Keratinocyte (primary cell): ENCODE data around the gene MED15. TPM values are rescaled to one million over a fixed set of nuclear protein-coding genes. Genes with fewer than 3 reads are reported as not detected.

Experiments used
- DNase-seq: peaks from one replicate; pipeline ENCODE4 v3.0.0-alpha.2; 2011; ENCODE audit warnings: low read depth, missing footprints, low spot score
- FAIRE-seq: peaks from 2 replicates; lab custom pipeline; 2011; peaks lifted over from hg19 to GRCh38; lab: Jason Lieb, UNC
- H2AFZ ChIP-seq: 2 replicates; pipeline ENCODE4 v1.6.0; 2012; ENCODE audit warnings: low read length, control low read depth, inconsistent platforms; ENCODE audit not compliant: control insufficient read depth
- H3K27ac ChIP-seq: 2 replicates; pipeline ENCODE4 v1.5.1; 2011; ENCODE audit warnings: low read length; ENCODE audit not compliant: control insufficient read depth, insufficient read depth
- H3K27me3 ChIP-seq: 3 replicates; pipeline ENCODE4 v1.6.0; 2011; ENCODE audit warnings: low read length; ENCODE audit not compliant: control insufficient read depth, insufficient read depth; ENCODE audit errors: extremely low read depth
- H3K36me3 ChIP-seq, 2 experiments: 2 replicates in 1 of 2; 3 replicates in 1 of 2; pipeline ENCODE4 v1.5.1; 2011; ENCODE audit warnings: low read length in 2 of 2, mild to moderate bottlenecking in 1 of 2; ENCODE audit not compliant: control insufficient read depth in 2 of 2, insufficient read depth in 2 of 2; ENCODE audit errors: extremely low read depth in 1 of 2
- H3K4me1 ChIP-seq: 3 replicates; pipeline ENCODE4 v1.5.1; 2011; ENCODE audit warnings: low read length; ENCODE audit not compliant: control insufficient read depth, insufficient read depth; ENCODE audit errors: extremely low read depth
- H3K4me2 ChIP-seq: 3 replicates; pipeline ENCODE4 v1.6.0; 2011; ENCODE audit warnings: low read depth, low read length; ENCODE audit not compliant: control insufficient read depth, insufficient read depth; ENCODE audit errors: extremely low read depth
- H3K4me3 ChIP-seq, 3 experiments: fragments of 200-600 bp in 1 of 3; sonication (generic) in 1 of 3; 2 replicates in 2 of 3; 3 replicates in 1 of 3; pipeline ENCODE4 v1.5.1; 2011 to 2016; ENCODE audit warnings: low read length in 3 of 3, mild to moderate bottlenecking in 3 of 3, control low read depth in 2 of 3, inconsistent platforms in 1 of 3, low read depth in 1 of 3, mixed read lengths in 1 of 3, mixed run types in 1 of 3, moderate library complexity in 1 of 3; ENCODE audit not compliant: control insufficient read depth in 2 of 3, insufficient read depth in 2 of 3; ENCODE audit errors: extremely low read depth in 1 of 3
- H3K79me2 ChIP-seq: 2 replicates; pipeline ENCODE4 v1.6.0; 2012; ENCODE audit warnings: low read length; ENCODE audit not compliant: control insufficient read depth, insufficient read depth
- H3K9ac ChIP-seq: 3 replicates; pipeline ENCODE4 v1.6.0; 2011; ENCODE audit warnings: low read length; ENCODE audit not compliant: control insufficient read depth, insufficient read depth; ENCODE audit errors: extremely low read depth
- H3K9me1 ChIP-seq: 3 replicates; pipeline ENCODE4 v1.6.0; 2011; ENCODE audit warnings: low read length; ENCODE audit not compliant: control insufficient read depth, insufficient read depth; ENCODE audit errors: extremely low read depth
- H3K9me3 ChIP-seq: 2 replicates; pipeline ENCODE4 v1.5.1; 2012; ENCODE audit warnings: low read depth, low read length; ENCODE audit not compliant: control insufficient read depth
- H4K20me1 ChIP-seq: 3 replicates; pipeline ENCODE4 v1.6.0; 2011; ENCODE audit warnings: low read length; ENCODE audit not compliant: control insufficient read depth, insufficient read depth; ENCODE audit errors: extremely low read depth
- CTCF ChIP-seq, 3 experiments: IDR thresholded peaks in 1 of 3; conservative IDR thresholded peaks in 1 of 3; optimal IDR thresholded peaks in 1 of 3; 2 replicates in 2 of 3; 3 replicates in 1 of 3; pipeline versions ENCODE3 to v1.5.1; 2011; ENCODE audit warnings: low read length in 3 of 3, mild to moderate bottlenecking in 3 of 3, moderate library complexity in 2 of 3, control low read depth in 1 of 3, inconsistent platforms in 1 of 3; ENCODE audit not compliant: insufficient read depth in 2 of 3; ENCODE audit errors: extremely low read depth in 1 of 3
- EZH2 ChIP-seq: IDR thresholded peaks from one replicate; pipeline ENCODE4 v1.6.1; 2012; ENCODE audit warnings: inconsistent platforms, mild to moderate bottlenecking, low read length, moderate library complexity
- dilution Hi-C: fragments of 300-500 bp; cut with MboI; formaldehyde crosslinking; loops from one replicate; pipeline ENCODE4 v1.7.0; 2020; ENCODE audit warnings: low sequenced_read_pairs; ENCODE audit not compliant: extremely low pct_ligation_motif_present
- polyA plus RNA-seq, 5 experiments: library from polyadenylated mRNA; depleted of rRNA in 3 of 5; stranded (reverse) in 3 of 5; stranded (forward) in 1 of 5; unstranded in 1 of 5; fragments of >200 nt; gene quantifications; 1 replicate in 1 of 5; 2 replicates in 3 of 5; 3 replicates in 1 of 5; pipeline versions ENCODE4 v1.2.1 to v1.2.3, GENCODE V29; 2011 to 2012; ENCODE audit warnings: missing spikeins in 2 of 5, low read depth in 1 of 5, low replicate concordance in 1 of 5

Gene MED15
- polyA plus RNA-seq, 1 donor (not counting 4 experiments of a cell fraction or from before 2014, with no cell fraction given) = 24.9 TPM

GRCh38 chr22:20625270-20625669, 117.9 kb downstream of the MED15 start:
- H3K27ac ChIP-seq = no peak overlapping the region
- TF ChIP-seq CTCF (optimal IDR thresholded peaks at IDR 0.05 in 1 of 3, IDR thresholded peaks at IDR 0.05 in 1 of 3, conservative IDR thresholded peaks at IDR 0.05 in 1 of 3; ENCODE audit: extremely low read depth in 1 of 3, insufficient read depth in 2 of 3, low read length in 3 of 3) (no peak), EZH2 (no peak)
- no peaks in the 10 kb centered on the region for H3K4me1 ChIP-seq
- no peaks in the 10 kb centered on the region for H3K9me3 ChIP-seq
- no peak overlapping the region for H3K4me2 ChIP-seq
- no peak overlapping the region for H3K9ac ChIP-seq
- DNase-seq = no peak
- H3K36me3 ChIP-seq = no peaks in the 10 kb centered on the region
- H3K27me3 ChIP-seq = no peaks in the 10 kb centered on the region
- no peak for FAIRE-seq
- dilution Hi-C loops = no loop called here
- H4K20me1 ChIP-seq = no peaks in the 10 kb centered on the region
- H3K79me2 ChIP-seq = no peaks in the 10 kb centered on the region
- no peak overlapping the region for H3K4me3 ChIP-seq
- H3K9me1 ChIP-seq = no peaks in the 10 kb centered on the region
- H2AFZ ChIP-seq = no peak overlapping the region

DNA sequence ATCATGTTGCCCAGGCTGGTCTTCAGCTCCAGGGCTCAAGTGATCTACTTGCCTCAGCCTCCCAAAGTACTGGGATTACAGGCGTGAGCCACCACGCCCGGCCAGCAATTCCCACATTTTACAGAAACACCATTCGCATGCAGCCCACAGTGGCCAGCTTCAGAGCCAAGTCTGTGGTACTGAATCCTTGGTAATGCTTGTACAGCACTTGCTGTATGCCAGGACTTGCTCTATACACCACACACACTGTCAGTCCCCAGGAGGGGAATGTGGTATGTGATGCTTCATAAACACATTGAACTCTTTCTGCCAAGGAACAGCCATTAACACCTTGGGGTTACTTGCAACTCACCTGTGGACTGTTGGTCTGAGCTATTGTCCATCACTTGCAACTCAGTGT, 119.4 kb downstream of the MED15 start:
- no peak overlapping the region for H3K27ac ChIP-seq
- TF ChIP-seq CTCF (optimal IDR thresholded peaks at IDR 0.05 in 1 of 3, IDR thresholded peaks at IDR 0.05 in 1 of 3, conservative IDR thresholded peaks at IDR 0.05 in 1 of 3; ENCODE audit: extremely low read depth in 1 of 3, insufficient read depth in 2 of 3, low read length in 3 of 3) = no peak
- no peak for TF ChIP-seq EZH2
- no peak for FAIRE-seq
- no peaks in the 10 kb centered on the region for H3K27me3 ChIP-seq
- no peaks in the 10 kb centered on the region for H3K9me3 ChIP-seq
- no peaks in the 10 kb centered on the region for H3K4me1 ChIP-seq
- H3K79me2 ChIP-seq = no peaks in the 10 kb centered on the region
- H3K4me2 ChIP-seq = no peak overlapping the region
- no peak for DNase-seq
- H3K9me1 ChIP-seq = no peaks in the 10 kb centered on the region
- H2AFZ ChIP-seq = no peak overlapping the region
- H3K9ac ChIP-seq = no peak overlapping the region
- H3K36me3 ChIP-seq = no peaks in the 10 kb centered on the region
- dilution Hi-C loops = no loop called here
- no peak overlapping the region for H3K4me3 ChIP-seq
- no peaks in the 10 kb centered on the region for H4K20me1 ChIP-seq
